ENCODE measurements around the gene IDE.

Gene IDE

DNA sequence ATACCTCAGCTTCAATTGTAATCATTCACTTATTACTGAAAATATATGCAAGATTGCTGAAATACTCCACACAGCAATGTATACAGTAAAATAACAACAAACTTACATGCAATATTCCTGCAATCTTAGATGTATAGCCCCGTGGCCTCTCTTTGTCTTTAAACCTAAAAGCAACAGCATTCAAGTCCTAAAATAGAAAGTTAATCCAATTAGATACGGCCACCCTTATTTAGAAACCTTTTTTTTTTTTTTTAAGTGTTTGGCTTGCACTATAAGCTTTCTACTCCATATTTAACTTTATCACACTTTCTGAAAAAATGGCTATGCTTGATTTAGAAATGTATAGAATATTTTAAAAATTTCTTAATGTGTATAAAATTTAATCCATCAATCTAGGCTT, 67.6 kb downstream of the IDE start:
- DNase-seq (ENCODE audit: low read depth, low spot score), result no peak
- in situ Hi-C loops (cut with HindIII; ENCODE audit: low sequenced_read_pairs), result no loop called here
- no peak overlapping the region for H3K4me3 ChIP-seq (ENCODE audit: low read depth, low read length)
- no peak for TF ChIP-seq CTCF (IDR thresholded peaks at IDR 0.05; ENCODE audit: low read depth, low read length)

- DNase-seq (ENCODE audit: low read depth, low spot score), result no peak
- in situ Hi-C loops (cut with HindIII; ENCODE audit: low sequenced_read_pairs), result no loop called here
- TF ChIP-seq CTCF (IDR thresholded peaks at IDR 0.05; ENCODE audit: low read depth, low read length), result no peak
- no peak overlapping the region for H3K4me3 ChIP-seq (ENCODE audit: low read depth, low read length)
These were observed 68.8 kb downstream of the IDE start for GRCh38 chr10:92505044-92505443.

GRCh38 chr10:92502296-92502808, 71.5 kb downstream of the IDE start:
- DNase-seq (ENCODE audit: low read depth, low spot score), result no peak
- H3K4me3 ChIP-seq (ENCODE audit: low read depth, low read length), result no peak overlapping the region
- no peak for TF ChIP-seq CTCF (IDR thresholded peaks at IDR 0.05; ENCODE audit: low read depth, low read length)
- in situ Hi-C loops (cut with HindIII; ENCODE audit: low sequenced_read_pairs), result no loop called here

- no peak overlapping the region for H3K4me3 ChIP-seq (ENCODE audit: low read depth, low read length)
- DNase-seq (ENCODE audit: low read depth, low spot score), result no peak
- in situ Hi-C loops (cut with HindIII; ENCODE audit: low sequenced_read_pairs), result no loop called here
- no peak for TF ChIP-seq CTCF (IDR thresholded peaks at IDR 0.05; ENCODE audit: low read depth, low read length)
These were observed 80.5 kb downstream of the IDE start for GRCh38 chr10:92493362-92493761.

DNA sequence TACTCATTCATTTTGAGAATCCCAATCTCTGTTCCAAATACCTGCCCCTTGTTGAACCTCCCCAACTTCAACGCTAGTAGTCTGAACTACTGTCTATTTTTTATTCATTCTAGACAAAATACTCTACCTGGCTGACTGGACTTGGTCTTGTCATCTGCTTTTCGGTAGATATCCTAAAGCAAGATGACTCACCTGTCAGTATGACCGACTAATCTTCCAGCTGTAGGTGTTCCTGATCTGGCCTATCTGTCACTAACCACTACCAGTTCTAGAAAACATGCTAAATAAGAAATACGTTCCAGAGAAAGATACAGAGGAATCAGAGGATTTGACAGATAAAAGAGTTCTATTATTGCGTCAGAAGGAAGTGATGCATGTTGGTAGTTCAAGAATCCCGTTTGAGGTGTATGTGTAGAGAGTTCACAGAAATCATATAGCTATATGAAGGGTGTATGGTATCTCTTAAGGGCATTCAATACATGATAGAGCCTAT, 81.1 kb downstream of the IDE start:
- in situ Hi-C loops (cut with HindIII; ENCODE audit: low sequenced_read_pairs), result no loop called here
- no peak for TF ChIP-seq CTCF (IDR thresholded peaks at IDR 0.05; ENCODE audit: low read depth, low read length)
- DNase-seq (ENCODE audit: low read depth, low spot score), result no peak
- no peak overlapping the region for H3K4me3 ChIP-seq (ENCODE audit: low read depth, low read length)

GRCh38 chr10:92490387-92490786, 83.5 kb downstream of the IDE start:
- no peak overlapping the region for H3K4me3 ChIP-seq (ENCODE audit: low read depth, low read length)
- no peak for TF ChIP-seq CTCF (IDR thresholded peaks at IDR 0.05; ENCODE audit: low read depth, low read length)
- peak; percentile 13 for DNase-seq (ENCODE audit: low read depth, low spot score)
- in situ Hi-C loops (cut with HindIII; ENCODE audit: low sequenced_read_pairs), result no loop called here

GRCh38 chr10:92486637-92487036, 87.3 kb downstream of the IDE start:
- in situ Hi-C loops (cut with HindIII; ENCODE audit: low sequenced_read_pairs), result no loop called here
- no peak overlapping the region for H3K4me3 ChIP-seq (ENCODE audit: low read depth, low read length)
- DNase-seq (ENCODE audit: low read depth, low spot score), result no peak
- TF ChIP-seq CTCF (IDR thresholded peaks at IDR 0.05; ENCODE audit: low read depth, low read length), result no peak
